NCI-H748 (cell line): Measurements from ENCODE around the gene ATRIP.

Experiments used
- DNase-seq: peaks from one replicate; lab custom pipeline; 2025; ENCODE audit not compliant: unreplicated experiment; lab: John Stamatoyannopoulos, UW

The ATRIP gene

DNA sequence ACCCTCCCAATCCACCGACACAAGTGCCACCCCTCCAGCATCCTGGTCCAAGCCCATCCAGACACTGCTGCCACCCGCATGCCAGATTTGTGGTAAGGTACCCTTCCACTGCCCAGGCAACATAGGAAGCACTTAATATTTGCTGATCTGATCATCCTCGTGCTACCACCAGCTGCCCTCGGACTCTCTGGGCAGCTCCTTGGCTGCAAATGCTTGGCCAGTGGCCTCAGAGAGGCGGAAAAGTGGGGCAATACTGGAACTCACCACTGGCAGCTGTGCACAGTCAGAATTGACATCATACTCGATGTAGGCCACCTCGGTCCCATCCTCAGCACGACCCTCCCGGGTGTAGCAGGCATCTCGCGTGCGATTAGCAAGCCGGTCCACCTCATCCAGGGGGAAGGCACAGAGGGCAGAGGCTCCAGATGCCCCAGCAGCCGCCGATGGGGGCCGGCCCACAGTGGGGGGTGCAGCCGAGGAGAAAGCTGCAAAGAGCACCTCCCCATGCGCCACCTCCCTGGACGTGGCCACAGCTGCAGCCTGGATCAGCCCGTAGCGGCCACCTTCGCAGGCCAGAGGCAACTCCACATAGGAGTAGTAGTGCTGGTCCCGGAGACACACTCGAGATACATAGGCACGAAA is 23.2 kb upstream of the ATRIP start:
- DNase-seq, result no peak

DNA sequence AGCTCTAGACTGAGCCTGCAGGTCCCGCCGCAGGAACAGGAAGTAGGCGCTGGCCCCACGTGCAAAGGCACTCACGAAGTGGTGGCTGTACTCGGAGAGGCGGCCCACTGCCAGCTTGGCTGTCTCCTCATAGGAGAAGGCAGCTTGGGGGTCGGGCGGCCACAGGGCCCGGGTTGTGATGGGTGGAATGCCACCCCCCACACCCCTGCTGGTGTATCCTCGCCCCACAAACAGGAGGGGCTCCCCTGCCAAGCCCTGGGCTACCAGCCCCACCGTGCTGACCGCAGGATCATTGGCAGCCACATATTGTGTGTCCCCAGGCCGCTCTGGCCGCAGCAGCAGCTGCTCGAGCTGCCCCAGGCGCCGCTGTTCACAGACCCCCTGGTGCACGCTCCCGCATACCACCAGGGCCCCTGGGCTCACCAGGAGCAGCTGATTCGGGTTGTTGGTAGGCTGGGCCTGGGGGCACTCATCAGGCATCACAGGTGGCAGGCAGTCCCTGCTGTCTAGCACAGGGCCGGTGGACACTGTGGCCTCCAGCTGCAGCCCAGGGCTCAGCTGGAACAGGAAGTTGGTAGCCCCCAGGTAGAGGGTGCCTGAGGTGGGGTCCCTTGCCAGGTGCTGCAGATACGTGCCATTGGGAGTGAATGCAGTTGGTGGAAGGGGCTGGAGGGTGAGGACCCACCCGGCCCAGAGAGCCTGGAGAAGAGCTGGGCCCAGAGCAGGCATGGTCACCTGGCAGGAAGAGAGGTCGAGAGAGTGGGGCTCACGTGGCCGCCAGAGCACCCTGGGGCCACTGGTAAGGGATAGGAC is 22.4 kb upstream of the ATRIP start:
- no peak for DNase-seq

DNA sequence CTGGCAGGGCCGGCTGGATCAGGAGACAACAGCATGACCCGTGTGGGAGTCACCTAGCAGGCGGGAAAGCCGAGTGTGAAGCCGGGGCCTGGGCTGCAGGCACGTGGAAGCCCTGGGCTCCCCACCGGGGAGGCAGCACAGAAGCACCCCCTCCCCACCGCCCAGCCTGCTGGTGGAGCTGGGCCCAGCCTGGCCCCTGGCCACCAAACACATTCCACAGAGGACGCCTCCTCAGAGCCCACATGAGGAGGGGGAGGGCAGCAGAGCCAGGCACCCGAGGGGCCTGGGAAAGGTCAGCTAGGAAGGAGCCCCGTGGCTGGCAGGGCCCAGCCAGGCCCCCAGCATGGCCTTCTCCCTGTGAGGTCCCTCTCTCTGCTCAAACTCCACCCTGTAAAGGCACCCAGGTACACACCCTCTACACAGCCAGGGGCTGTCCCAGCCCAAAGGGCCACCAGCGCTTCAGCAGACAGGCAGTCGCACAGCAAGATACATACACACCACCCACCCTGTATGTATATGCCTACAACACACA is 21.2 kb upstream of the ATRIP start:
- DNase-seq, result no peak

DNA sequence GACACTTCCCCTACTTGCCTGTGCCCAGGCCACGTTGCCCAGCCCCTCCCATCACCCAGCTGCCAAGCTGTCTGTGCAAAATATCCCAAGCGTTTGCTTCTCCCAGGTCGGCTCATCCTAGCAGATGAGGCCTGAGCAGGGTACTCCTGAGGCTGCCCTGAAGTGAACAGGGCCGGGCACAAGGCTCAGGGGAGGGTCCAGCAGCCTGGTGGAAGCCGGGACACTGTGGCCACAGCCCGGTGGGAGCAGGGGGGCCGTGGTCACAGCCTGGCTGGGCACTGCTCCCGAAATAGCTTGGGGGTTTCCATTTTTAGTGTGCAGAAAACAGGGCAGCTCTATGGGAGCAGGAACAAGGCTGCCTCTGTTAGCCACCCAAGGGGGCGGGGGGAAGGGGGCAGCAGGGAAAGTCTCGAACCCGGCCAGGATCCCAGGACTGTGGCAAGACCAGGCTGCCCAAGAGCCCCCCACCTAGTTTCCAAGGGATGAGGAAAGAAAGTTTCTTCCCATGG is 20.1 kb upstream of the ATRIP start:
- no peak for DNase-seq

DNA sequence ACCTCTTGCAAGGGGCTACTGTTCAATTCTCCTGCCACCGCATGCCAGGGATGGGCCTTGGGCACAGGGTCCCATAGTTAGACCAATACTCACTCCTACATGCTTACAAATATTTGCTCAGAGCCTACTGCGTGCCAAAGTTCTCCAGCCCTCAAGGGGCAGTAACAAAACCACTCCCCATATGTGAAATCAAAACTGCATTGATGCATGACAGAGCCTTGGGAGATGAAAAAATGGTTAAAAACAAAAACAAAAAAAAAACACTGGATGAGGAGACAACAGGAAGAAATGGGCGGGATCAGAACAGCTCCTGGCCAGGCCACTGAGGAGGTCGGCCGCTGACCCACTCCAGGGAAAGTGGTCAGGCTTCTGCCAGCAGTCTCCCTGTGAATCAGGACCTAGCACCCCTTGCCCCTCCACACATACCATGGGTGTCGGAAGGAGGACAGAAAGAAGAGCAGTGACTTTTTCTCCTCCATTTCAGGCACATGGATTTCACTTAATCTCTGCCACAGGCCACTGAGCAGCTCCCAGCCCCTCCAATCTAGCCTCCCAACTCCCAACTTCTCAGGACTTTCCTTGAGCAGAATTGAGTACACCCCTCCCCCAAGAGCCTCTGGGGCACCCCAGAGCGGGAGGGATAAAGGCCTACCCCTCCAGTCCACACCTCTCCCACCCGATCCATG is 19.4 kb upstream of the ATRIP start:
- DNase-seq, result no peak

DNA sequence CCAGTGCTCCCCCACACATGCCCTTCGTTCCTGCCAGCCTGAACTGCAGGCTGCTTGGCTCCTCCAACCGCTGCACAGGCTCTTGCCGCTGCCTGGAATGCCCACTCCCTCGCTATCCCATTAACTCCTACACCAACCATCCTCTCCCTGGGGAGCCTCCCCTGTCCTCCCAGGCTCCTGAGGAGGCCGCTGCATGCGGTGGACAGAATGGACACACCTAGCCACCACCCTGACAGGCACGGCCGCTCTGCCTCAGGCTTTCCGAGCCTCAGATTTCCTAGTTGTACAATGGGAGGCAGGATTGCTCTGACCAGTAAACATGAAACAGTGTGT is 18.9 kb upstream of the ATRIP start:
- DNase-seq, result no peak

DNA sequence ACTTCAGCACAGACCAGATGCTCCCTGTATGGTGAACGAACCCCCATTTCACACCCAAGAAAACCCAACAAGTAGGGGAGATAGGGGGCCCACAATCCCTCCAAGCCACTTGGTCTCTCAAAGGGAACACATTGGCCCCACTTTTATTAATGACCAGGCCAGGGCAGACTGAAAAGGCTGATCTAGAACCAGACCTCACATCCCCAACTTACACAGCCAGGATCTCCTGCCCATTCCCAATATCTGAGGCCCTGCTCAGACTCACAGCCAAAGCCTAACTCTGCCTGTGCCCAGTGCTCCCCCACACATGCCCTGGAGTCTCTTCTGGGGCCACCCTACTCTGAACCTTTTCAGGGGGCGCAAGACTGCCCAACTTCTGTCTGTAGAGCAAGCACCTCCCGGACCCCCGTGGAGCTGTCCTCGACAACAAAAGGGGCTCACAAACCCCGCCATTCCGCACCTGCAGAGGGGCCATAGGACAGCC is 18.4 kb upstream of the ATRIP start:
- no peak for DNase-seq

DNA sequence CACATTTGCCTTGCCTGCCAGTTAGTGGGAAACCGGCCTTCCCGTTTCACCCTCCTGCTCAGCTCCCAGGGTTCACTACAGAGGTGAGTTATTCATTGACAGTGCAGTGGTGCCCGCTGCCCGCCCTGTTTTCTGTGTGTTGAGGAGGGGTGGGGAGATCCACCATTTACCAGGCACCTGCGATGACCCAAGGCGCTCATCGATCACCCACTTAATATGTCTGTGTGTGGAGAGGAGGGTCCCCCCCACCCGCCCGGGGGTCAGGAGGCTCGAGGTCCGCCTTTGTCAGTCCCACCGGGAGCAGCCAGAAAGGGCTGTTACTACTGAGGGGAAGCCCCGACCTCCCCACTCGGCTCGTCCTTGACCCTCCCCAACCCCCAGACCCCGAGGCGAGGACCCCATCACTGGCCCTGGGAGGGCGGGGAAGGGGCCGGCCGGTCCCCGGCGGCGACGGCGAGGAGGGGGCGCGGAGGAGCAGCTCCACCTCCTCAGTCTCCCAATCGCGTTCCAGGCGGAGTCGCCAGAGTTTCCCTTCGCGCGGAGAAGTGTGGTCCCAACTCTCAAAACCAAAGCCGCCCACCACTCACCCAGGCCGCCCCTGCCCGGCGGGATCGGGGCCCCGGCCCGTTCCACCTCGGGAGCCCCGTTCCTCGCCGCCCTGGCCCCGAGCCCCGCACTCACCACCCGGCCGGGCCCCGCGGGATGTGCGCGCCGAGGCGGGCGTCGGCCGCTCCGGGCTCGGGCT is 17.8 kb upstream of the ATRIP start:
- DNase-seq, result peak; percentile 49

DNA sequence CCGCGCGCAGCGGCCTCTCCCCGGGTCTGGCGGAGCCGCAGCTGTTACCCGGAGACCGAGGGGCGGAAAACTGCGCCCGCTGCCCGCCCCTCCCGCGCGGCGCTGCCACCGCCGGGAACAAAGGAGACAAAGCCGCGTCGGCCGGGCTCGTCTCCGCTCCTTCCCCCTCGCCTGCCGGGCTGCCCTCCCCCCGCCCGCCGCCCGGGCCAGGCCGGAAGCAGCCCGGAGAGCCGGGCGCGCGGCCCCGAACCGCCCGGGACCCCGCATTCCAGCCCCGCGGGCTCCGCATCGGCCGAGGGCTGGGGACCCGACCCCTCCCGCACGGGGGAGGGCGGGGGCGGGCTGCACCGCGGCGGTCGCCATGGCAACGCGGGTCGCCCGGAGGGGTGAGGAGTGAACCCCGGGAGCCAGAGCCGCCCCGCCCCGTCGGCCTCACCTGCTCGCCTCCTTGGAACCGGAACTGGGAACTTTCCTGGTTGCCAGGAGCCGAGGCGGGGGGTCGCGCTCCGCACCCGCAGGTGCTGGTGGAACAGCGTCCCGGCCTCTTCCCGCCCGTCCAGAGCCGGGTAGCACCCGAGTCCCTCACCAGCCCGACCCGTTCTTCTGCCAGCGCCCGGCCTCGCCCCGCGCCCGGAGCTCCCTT is 17.1 kb upstream of the ATRIP start:
- DNase-seq, result peak; percentile 84

DNA sequence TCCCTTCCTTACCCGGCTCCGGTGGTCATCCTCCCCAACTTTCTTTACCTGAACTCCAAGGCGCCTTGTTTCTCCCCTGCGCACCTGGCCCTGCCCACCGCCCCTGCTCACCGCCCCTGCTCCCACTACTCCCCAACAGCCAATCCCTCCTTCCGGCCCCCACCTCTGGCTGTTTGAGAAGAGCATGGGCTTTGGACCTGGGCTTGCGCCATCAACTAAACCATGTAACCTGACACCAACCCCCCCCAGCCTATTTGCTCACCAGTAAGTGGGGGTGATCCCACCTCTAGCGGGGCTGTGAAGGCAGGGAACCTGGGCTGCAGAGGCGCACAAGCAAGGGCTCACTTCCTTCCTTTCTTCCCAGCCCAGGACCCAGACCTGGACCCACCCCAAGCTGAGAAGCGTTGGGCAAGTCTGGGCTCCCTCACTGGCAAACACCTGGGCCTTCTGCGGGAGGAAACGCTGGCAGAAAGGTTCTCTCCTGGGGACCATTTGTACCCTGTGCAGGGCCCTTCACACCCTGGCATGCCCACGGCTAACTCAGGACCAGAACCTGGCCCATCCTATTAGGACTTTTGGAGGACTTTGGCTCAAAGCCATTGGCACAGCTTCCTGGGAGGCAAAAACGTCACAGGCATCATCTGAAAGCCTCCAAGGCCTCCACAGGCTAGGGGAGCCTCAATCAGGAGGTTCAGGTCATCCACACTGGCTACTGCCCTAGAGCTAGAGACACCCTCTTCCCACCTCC is 16.4 kb upstream of the ATRIP start, which contains the start of gene PLXNB1:
Gene PLXNB1, minus strand, starts transcription at position 127 of the 748 bp plus-strand sequence. CDS start 5,475 bp downstream, outside the sequence.
- peak; percentile 90 for DNase-seq

DNA sequence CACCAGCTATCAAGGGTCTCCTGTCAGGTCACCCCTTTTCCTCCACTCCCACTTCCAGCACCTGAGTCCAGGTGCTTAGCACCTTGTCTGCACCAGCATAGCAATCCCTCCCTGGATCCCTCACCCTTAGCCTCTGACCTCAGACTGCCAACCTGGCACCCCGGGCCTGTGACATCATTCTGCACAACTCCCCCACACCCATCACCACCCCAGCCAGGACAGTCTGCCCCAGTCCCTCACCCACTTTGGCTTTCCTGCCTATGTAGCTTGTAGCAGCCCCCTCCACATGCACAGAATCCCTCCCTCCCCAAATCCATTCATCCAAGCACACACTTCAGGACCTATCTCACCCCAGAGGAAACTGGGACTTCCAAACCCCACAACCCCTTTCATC is 15.8 kb upstream of the ATRIP start:
- DNase-seq, result no peak

DNA sequence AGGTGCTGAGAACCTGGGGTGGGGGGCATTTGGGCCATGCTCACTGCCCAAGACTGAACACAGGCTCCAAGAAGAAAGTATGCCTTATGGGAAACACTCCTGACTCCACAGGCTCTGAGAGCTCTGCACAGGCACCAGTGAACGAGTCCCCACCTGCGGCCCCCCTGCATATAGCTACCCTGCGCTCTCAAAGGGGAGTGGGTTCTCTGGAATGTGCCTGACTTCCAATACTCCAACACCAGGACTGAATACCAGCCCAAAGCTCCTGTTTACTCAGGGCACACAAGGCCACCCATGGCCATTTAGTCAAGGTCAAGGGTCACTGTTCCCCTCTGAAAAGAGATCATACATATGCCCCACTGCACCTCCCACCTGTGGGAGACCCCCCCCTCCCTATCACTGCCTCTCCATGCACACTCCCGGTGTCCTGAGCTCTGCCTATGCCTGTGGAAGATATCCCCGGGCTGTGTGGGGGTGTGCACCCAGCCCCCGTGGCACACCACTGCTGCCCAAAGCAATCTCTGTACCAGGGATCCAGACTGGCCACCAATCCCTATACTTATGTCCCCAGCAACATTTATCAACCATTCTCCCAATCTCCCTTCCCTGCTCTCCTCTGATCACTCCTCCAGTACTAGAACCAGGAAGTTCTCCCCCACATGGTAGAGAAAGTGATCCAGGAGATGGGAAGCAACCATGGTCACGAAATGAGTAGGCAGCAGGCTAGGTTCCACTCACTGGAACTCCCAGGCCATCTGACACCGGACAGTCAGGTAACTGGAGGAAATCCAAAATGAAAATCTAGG is 15.1 kb upstream of the ATRIP start:
- DNase-seq, result no peak

DNA sequence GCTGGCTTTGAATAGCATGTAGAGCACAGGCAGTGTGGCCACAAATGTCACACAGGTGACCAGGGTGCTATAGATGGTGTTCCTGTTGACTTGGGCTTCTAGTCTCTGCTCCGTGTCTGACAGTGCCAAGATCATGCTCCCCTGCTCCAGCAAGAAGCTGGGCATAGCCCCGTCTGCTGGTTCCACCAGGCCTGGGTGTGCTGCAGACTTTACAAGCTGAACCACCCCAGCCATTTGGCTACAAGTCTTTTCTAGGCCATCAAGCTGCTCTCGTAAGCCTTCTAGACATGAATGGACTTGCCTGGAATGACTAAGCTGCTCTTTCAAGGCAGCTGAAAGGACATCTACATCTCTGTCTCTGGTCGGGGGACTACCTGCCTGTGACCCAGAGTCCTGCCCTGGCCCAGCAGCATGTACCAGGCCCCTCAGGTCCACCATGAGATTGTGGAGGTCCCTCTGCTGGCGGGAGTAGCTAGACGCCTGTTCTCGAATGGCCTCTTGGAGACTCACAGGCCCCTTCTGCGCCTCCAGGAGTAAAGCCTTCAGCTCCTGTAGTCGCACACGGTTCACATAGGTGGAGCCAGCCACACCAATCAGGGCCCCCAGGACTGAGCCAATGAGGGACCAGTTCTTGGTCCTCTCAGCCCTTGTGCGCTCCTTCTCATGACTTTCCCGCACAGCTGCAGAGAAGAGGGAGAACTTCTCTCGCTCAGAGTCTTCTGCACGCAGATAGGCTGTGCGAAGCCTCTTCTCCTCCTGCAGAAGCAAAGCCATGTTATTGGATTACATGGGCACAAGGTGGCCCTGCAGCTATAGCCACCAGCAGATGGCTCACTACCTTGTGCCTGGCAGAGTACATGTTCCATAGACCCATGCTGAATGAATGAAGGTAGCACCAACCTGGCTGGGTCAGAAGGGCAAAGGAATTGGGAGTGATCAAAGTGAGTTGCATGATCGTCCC is 13.8 kb upstream of the ATRIP start:
- no peak for DNase-seq

DNA sequence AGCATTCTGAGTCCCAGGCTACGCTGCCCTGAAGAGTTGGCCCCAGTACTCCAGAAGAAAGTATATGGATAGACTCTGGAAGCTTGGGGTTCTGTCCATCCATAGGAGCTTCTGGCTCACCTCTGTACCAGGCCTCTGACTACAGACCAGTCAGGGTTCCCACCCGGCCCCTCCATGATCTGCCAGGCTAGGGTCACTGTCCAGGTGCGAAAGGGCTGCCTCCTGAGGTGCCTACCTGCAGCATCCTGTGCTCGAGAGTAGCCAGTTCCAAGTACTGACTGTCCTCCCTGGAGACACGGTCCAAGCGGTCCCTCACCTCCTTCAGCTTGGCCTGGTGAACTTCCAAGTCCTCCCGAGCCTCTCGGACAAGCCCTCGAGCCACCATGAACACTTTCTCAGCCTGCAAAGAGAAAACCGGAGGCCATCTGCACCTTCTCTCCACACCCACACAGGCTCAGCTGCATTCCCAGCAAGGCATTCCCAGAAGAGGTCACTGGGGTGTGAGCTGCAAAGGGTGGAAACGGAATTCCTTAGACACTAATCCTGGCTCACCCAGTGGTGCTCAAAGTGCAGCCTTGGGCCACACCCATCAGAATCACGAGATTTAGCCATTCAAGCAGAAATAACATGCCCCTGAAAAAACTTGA is 12.9 kb upstream of the ATRIP start:
- no peak for DNase-seq

DNA sequence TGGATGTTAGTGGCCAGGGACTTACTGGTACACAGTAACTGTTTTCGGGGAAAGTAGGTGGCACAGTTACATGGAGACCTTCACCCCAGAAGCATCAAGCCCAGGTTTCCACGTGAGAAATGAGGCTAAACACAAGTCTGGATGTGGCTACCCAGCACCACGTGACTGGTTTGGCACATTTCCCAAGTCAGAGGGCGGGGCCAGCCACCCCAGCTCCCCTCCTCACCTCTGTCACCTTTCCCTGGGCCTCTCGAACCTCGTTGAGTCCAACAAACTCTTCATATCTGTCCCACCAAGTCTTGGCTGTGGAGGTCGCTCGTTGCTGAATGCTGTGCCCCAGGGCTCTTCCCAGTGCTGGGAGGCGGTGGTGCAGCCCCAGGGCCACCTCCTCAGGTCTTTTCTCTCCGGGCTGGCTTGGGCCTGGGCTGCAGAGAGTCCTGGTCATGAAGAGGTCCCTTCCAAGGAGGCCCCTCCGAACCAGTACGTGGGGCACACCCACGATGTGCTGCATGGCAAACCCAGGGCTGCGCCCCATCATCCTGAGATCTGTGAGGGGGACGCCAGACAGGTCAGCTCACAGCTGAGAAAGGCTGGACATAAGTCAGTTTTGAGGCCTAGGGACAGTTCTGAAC is 11.8 kb upstream of the ATRIP start:
- DNase-seq, result no peak

DNA sequence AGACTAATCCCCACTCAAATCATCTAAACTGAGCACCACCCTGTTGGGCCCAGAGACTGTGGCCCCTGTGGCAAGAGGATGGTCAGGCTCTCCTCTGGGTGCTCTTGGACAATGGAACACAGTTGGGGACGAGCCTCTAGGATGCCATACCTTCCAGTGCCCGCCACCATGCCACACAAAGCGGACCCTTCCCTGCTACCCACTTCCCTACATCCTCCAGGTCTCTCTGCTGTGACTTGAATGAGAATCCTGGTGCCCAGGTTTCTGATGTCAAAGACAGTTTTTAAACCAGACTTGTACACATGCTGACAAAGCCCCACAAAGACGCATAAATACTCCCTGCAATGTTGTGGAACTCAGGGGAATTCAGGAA is 11.3 kb upstream of the ATRIP start:
- no peak for DNase-seq
